ACC112 (cell line): ENCODE results near the gene TSHZ2.

Experiments
- H2AFZ ChIP-seq: fragments of 200-600 bp; sonication (generic); one replicate; pipeline ENCODE4 v1.6.0; 2017; ENCODE audit warnings: antibody characterized with exemption, low read length; ENCODE audit not compliant: unreplicated experiment
- H3K27ac ChIP-seq: fragments of 200-600 bp; sonication (generic); 2 replicates; pipeline ENCODE4 v1.5.1; 2014; ENCODE audit warnings: low read depth, mild to moderate bottlenecking, antibody characterized with exemption, low read length, moderate library complexity
- H3K27me3 ChIP-seq: fragments of 200-600 bp; sonication (generic); 2 replicates; pipeline ENCODE4 v1.6.1; 2014; ENCODE audit warnings: mild to moderate bottlenecking, antibody characterized with exemption, low read length, moderate library complexity, mixed read lengths; ENCODE audit not compliant: insufficient read depth
- H3K36me3 ChIP-seq: fragments of 200-600 bp; sonication (generic); 2 replicates; pipeline ENCODE4 v1.6.1; 2016; ENCODE audit warnings: mild to moderate bottlenecking, antibody characterized with exemption, low read length, moderate library complexity, mixed read lengths; ENCODE audit not compliant: insufficient read depth
- H3K4me1 ChIP-seq: fragments of 200-600 bp; sonication (generic); one replicate; pipeline ENCODE4 v1.6.1; 2016; ENCODE audit warnings: low read length, mixed read lengths; ENCODE audit not compliant: insufficient read depth, unreplicated experiment, control insufficient read depth
- H3K4me3 ChIP-seq: fragments of 200-600 bp; sonication (generic); 2 replicates; pipeline ENCODE4 v1.5.1; 2014; ENCODE audit warnings: mild to moderate bottlenecking, low read depth, low read length
- H3K79me2 ChIP-seq: fragments of 200-600 bp; sonication (generic); one replicate; pipeline ENCODE4 v1.6.0; 2016; ENCODE audit warnings: low read length; ENCODE audit not compliant: control insufficient read depth, unreplicated experiment, insufficient read depth

TSHZ2 gene

DNA sequence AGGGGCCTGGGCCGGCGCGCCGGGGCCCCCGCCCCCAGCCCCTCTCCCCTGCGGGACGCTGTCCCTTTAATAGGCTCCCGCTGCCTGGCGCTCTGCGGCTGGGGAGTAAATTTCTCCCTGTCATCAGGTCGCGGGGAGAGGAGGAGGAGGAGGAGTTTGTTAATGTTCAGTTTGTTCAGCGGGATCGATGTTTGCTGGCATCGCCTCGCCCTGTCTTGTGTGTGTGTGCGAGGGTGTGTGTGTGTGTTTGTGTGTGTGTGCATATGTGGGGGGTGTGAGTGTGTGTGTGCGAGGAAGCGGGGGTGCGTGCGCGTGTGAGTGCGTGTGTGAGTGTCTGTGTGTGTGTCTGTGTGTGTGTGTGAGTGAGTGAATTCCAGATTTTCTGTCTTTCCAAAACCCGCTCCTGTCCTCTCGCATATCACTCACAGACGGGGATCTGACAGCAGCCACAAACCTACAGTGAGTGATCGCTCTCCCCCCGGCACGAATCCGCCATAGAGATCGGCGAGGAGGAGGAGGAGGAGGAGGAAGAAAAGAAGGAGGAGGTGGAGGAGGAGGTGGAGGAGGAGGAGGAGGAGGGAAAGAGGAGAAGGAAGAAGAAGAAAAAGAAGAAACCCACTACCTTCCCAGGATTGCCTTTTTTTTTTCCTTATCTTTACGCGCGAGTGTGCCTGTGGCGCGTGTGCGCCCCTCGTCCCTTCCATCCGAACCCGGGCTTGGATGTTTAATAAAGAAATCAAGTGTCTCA is at the start of gene TSHZ2:
TSS of gene TSHZ2 (plus strand) at position 169 of the 748 bp plus-strand sequence. CDS start 936 bp downstream, outside the sequence.
- Histone ChIP-seq H3K27me3 (no peaks in the 10 kb centered on the region), H3K27ac (no peak within 1 kb of the TSS), H3K4me3 (peak within 1 kb of the TSS; percentile 76), H3K4me1 (no peaks in the 10 kb centered on the region), H3K79me2 (no peaks in the 10 kb centered on the region), H2AFZ (peak within 1 kb of the TSS; percentile 15), H3K36me3 (no peaks in the 10 kb centered on the region)

DNA sequence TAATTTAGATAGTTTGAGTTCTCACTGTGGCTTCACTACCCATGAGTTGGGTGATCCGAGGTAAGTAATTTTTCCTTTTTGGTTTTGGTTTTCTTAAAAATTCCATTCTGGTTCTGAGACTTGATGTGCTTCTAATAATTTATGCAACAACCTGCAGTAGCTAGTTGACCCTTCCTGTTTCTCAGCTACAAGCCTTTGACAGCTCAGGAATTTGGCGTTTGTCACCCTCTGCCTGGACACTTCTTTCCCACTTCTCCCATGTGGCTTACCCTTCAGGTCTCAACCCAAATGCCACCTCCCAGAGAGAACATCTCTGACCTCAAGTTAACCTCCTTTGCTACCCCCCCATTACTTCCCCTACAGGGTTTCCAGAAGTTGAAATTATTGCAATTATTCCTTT is 49.7 kb upstream of the TSHZ2 start:
- Histone ChIP-seq H3K4me1 (peaks cover 26% of the 10 kb centered on the region), H3K27me3 (no peaks in the 10 kb centered on the region), H3K4me3 (no peak overlapping the region), H3K27ac (peak overlapping the region; percentile 52), H2AFZ (no peak overlapping the region), H3K79me2 (no peaks in the 10 kb centered on the region), H3K36me3 (no peaks in the 10 kb centered on the region)

DNA sequence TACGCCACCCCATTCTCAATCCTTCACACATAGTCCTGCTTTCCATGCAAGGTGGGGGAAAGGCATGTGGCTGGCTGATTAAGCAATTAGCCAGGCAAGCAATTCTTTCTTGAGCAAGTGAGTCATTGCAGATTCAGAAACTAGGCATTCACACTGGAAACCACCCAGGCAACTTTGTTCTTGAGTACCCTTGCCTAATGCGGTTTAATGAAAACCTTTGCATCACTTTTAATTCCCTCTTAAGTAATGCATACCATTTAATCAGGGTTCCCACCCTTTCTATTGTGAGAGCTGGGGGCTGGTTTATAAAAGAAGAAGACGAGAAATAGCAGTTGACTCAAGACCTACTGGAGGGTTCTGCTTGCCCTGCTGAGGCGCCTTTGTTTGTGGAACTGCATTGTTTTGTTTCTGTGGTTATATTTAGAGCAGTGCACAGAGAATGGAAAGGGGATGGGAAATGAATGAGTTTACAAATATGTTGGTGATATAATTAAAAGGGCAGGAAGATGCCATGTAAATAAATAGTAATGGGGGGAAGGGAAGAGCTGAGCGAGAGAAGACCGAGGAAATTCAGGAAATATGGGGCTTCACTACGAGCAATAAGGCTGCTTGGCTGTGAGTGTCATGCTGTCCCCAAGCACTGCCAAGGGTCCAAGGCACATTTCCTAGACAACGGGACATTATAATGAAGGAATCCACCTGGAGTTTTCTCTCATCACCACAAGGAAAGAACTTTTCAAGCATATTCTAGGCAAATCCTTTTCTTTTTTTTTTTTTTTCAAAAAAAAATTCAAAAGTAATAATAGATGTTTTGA is 48.8 kb upstream of the TSHZ2 start:
- no peaks in the 10 kb centered on the region for H3K36me3 ChIP-seq
- peak overlapping the region; percentile 60 for H3K27ac ChIP-seq
- H3K4me1 ChIP-seq, result peaks cover 26% of the 10 kb centered on the region
- H3K4me3 ChIP-seq, result no peak overlapping the region
- H2AFZ ChIP-seq, result no peak overlapping the region
- no peaks in the 10 kb centered on the region for H3K79me2 ChIP-seq
- H3K27me3 ChIP-seq, result no peaks in the 10 kb centered on the region

DNA sequence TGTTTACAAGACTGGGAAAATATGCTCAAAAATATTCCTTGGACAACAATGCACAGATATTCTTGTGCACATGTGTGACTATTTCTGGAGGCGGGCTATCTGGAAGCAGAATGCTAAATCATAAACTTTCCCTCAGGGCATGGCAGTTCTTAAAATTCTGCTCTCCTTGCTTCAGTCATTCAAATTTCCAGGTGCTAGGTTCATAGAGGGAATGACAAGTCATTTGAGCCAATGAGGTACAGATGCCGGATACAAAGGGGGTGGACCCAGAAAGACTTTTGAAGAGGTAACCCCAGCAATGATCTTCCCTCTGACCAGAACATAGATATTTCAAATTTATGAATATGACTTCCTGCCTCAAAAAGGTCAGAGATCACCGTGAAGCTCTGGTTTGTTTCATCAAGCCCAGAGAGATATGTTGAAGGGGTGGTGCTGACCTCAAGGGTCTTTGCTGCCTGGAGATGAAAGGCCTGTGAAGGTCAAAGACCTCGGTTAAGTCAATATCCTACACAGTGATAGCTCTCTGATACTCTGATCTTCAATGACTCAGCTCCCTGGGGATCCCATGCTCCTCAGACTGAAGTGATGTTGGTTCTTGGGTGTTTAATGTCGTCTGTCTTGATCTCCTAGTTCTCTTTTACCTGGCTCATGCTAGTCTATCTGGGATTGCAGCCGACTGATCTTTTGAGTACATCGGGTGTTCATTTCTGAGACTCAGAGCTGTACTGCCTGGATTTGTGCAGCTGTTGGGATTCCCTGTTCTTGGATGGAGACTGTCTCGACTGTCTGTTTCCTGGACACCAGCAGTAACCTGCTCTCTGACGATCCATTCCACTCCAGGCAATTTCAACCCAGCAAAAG is 47.5 kb upstream of the TSHZ2 start:
- Histone ChIP-seq H3K27ac (no peak overlapping the region), H3K36me3 (no peaks in the 10 kb centered on the region), H3K4me1 (peaks cover 26% of the 10 kb centered on the region), H2AFZ (no peak overlapping the region), H3K27me3 (no peaks in the 10 kb centered on the region), H3K79me2 (no peaks in the 10 kb centered on the region), H3K4me3 (no peak overlapping the region)

DNA sequence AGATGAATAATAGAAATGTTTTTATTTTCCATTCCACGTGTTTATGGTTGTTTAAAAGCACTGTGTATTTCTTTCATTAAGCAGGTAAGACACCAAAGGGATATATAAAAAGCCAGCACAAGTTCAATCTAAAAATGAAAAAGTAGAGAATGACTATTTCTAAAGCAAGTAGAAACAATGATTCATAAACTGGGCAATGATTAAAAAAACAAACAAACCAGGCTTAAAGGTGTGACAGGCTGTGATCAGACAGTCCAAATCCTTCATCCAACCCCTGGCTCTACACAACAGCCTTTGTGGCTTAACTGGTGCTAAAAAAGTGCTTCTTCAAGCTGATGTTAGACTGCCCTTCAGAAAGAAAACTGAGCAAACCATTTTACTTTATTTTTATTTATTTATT is 45.7 kb upstream of the TSHZ2 start:
- Histone ChIP-seq H3K4me3 (no peak overlapping the region), H2AFZ (no peak overlapping the region), H3K79me2 (no peaks in the 10 kb centered on the region), H3K4me1 (peaks cover 26% of the 10 kb centered on the region), H3K36me3 (no peaks in the 10 kb centered on the region), H3K27ac (no peak overlapping the region), H3K27me3 (no peaks in the 10 kb centered on the region)

DNA sequence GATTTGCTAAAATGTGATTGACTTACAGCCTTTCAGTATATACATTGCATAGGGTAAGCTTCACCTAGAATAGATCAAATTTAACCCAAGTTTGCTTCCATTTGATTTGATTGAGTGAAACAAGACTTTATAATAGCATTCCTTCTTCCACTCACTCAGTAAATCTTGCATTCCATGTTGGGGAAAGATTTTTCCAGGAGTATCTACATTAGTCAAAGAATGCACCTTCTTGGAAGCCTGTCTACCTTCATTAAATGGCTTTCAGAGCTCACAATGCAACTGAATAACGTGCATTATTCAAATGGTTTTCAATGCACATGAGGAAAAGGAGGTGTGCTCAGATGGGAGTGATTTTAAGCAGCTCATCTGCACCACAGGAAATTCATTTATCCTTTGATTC is 38.3 kb upstream of the TSHZ2 start:
- Histone ChIP-seq H3K79me2 (no peaks in the 10 kb centered on the region), H3K27ac (no peak overlapping the region), H3K36me3 (no peaks in the 10 kb centered on the region), H3K4me1 (no peaks in the 10 kb centered on the region), H2AFZ (no peak overlapping the region), H3K4me3 (no peak overlapping the region), H3K27me3 (no peaks in the 10 kb centered on the region)

GRCh38 chr20:52936351-52937340 is 35.5 kb upstream of the TSHZ2 start:
- no peaks in the 10 kb centered on the region for H3K4me1 ChIP-seq
- H3K79me2 ChIP-seq, result no peaks in the 10 kb centered on the region
- H2AFZ ChIP-seq, result no peak overlapping the region
- H3K4me3 ChIP-seq, result no peak overlapping the region
- H3K27me3 ChIP-seq, result no peaks in the 10 kb centered on the region
- H3K27ac ChIP-seq, result no peak overlapping the region
- H3K36me3 ChIP-seq, result no peaks in the 10 kb centered on the region

GRCh38 chr20:52937591-52938100 is 34.5 kb upstream of the TSHZ2 start:
- no peaks in the 10 kb centered on the region for H3K79me2 ChIP-seq
- no peak overlapping the region for H3K4me3 ChIP-seq
- no peaks in the 10 kb centered on the region for H3K36me3 ChIP-seq
- H3K4me1 ChIP-seq, result no peaks in the 10 kb centered on the region
- H2AFZ ChIP-seq, result no peak overlapping the region
- H3K27me3 ChIP-seq, result no peaks in the 10 kb centered on the region
- H3K27ac ChIP-seq, result no peak overlapping the region

DNA sequence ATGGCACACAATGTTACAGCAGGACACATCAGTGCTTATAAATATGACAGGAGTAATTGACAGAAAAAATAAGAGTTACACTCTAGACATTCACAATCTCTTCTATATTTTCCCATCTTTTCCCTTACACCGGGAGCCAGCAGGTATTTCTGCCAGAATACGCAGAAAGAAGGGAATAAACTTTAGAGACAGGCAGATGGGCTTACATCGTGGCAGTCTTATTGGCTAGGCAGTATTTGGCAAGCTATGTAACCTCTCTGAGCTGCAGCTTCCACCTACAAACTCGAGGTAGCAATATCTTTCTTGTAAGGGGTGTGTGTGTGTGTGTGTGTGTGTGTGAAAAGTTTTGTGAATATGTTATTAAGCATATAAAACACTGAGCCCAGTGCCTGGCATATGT is 33.0 kb upstream of the TSHZ2 start:
- H3K4me3 ChIP-seq, result no peak overlapping the region
- H3K4me1 ChIP-seq, result peaks cover 9% of the 10 kb centered on the region
- H2AFZ ChIP-seq, result no peak overlapping the region
- H3K27me3 ChIP-seq, result no peaks in the 10 kb centered on the region
- H3K27ac ChIP-seq, result no peak overlapping the region
- H3K36me3 ChIP-seq, result no peaks in the 10 kb centered on the region
- H3K79me2 ChIP-seq, result no peaks in the 10 kb centered on the region
